GM12878 (cell line): ENCODE measurements around the gene YPEL2. TPM values are rescaled to one million over a fixed set of nuclear protein-coding genes. Genes with fewer than 3 reads are reported as not detected.

ENCODE experiments used
- ATAC-seq: fragments of 200-7000 bp; cut with Tn5 transposase; 3 replicates; pipeline ENCODE4 v1.9.1; 2020; ENCODE audit warnings: mild to moderate bottlenecking, moderate library complexity
- BruUV-seq: library from RNA; stranded (reverse); fragments of 400-500 nt; replicated peaks from 2 replicates; lab custom pipeline; 2021; lab: Mats Ljungman, UMichigan
- CTCF ChIA-PET: fragments of 300-600 bp; sonication (Branson Sonifier 250); formaldehyde crosslinking; extraction: SDS; loops from one replicate; lab custom pipeline; 2021; ENCODE audit warnings: inconsistent platforms; lab: Yijun Ruan, JAX
- POLR2A ChIA-PET: fragments of 350-600 bp; formaldehyde crosslinking; extraction: SDS; loops from one replicate; lab custom pipeline; 2021; ENCODE audit warnings: inconsistent platforms; lab: Charles Lee
- RAD21 ChIA-PET: fragments of 300-600 bp; sonication (Branson Sonifier 250); formaldehyde crosslinking; loops from one replicate; lab custom pipeline; 2023; ENCODE audit warnings: antibody characterized with exemption; ENCODE audit not compliant: unreplicated experiment; lab: Charles Lee
- SMC1A ChIA-PET: fragments of 300-600 bp; sonication (Branson Sonifier 250); formaldehyde crosslinking; loops from one replicate; lab custom pipeline; 2023; ENCODE audit not compliant: unreplicated experiment, uncharacterized antibody; lab: Charles Lee
- DNase-seq: peaks from one replicate; pipeline ENCODE4 v3.0.0-alpha.2; 2011; ENCODE audit warnings: low read depth, low spot score
- FAIRE-seq: peaks from 3 replicates; lab custom pipeline; 2011; peaks lifted over from hg19 to GRCh38; lab: Jason Lieb, UNC
- H2AFZ ChIP-seq: 2 replicates; pipeline ENCODE4 v1.6.0; 2011; ENCODE audit warnings: low read depth, low read length, control low read depth; ENCODE audit not compliant: control insufficient read depth
- H3K27ac ChIP-seq: 2 replicates; pipeline ENCODE4 v1.5.1; 2011; ENCODE audit warnings: control low read depth; ENCODE audit not compliant: control insufficient read depth, insufficient read depth
- H3K27me3 ChIP-seq, 2 experiments: replicated peaks in 1 of 2; 2 replicates each; pipeline versions ENCODE4 v1.6.0 to v1.6.1; 2011; ENCODE audit warnings: low read length in 1 of 2; ENCODE audit not compliant: control insufficient read depth in 2 of 2, insufficient read depth in 2 of 2
- H3K36me3 ChIP-seq, 2 experiments: 2 replicates each; pipeline ENCODE4 v1.5.1; 2011; ENCODE audit warnings: low read length in 1 of 2; ENCODE audit not compliant: control insufficient read depth in 2 of 2, insufficient read depth in 2 of 2
- H3K4me1 ChIP-seq: 2 replicates; pipeline ENCODE4 v1.6.1; 2011; ENCODE audit warnings: mild to moderate bottlenecking, low read length, moderate library complexity, mixed read lengths; ENCODE audit not compliant: control insufficient read depth, insufficient read depth
- H3K4me2 ChIP-seq: 2 replicates; pipeline ENCODE4 v1.6.0; 2011; ENCODE audit warnings: control low read depth; ENCODE audit not compliant: control insufficient read depth, insufficient read depth
- H3K4me3 ChIP-seq: fragments of 200-600 bp; sonication (generic); 2 replicates; pipeline ENCODE4 v1.5.1; 2016
- H3K79me2 ChIP-seq: 2 replicates; pipeline ENCODE4 v1.6.0; 2011; ENCODE audit warnings: low read length; ENCODE audit not compliant: control insufficient read depth, insufficient read depth
- H3K9ac ChIP-seq: 2 replicates; pipeline ENCODE4 v1.8.0; 2011; ENCODE audit warnings: low read length, control low read depth, mixed read lengths; ENCODE audit not compliant: control insufficient read depth, insufficient read depth
- H3K9me3 ChIP-seq: replicated peaks from 3 replicates; pipeline ENCODE4 v1.5.1; 2011; ENCODE audit warnings: mild to moderate bottlenecking, low read length; ENCODE audit not compliant: control insufficient read depth, insufficient read depth
- H4K20me1 ChIP-seq: 2 replicates; pipeline ENCODE4 v1.6.0; 2011; ENCODE audit not compliant: control insufficient read depth, insufficient read depth
- ASH2L ChIP-seq: fragments of 300-600, 200-600 bp; sonication (generic); IDR thresholded peaks from 2 replicates; pipeline ENCODE4 v1.6.1; 2017; ENCODE audit warnings: low read depth, mild to moderate bottlenecking, borderline replicate concordance
- ATF7 ChIP-seq: fragments of 450-650 bp; IDR thresholded peaks from 2 replicates; pipeline ENCODE4 v1.6.1; 2016; ENCODE audit warnings: low read depth, mild to moderate bottlenecking
- CREB1 ChIP-seq: IDR thresholded peaks from 2 replicates; pipeline ENCODE4 v1.6.1; 2012; ENCODE audit warnings: low read depth, mild to moderate bottlenecking, inconsistent platforms
- CREM ChIP-seq: IDR thresholded peaks from 2 replicates; pipeline ENCODE4 v1.6.1; 2014; ENCODE audit warnings: antibody characterized with exemption, low read depth
- ESRRA ChIP-seq: IDR thresholded peaks from 2 replicates; pipeline ENCODE4 v1.6.1; 2012; ENCODE audit warnings: mild to moderate bottlenecking, low read length, improper control_type of control experiment
- HCFC1 ChIP-seq: fragments of 150-350 bp; IDR thresholded peaks from 2 replicates; pipeline ENCODE4 v1.6.1; 2014; ENCODE audit warnings: low read length
- IRF3 ChIP-seq: fragments of 450-650 bp; IDR thresholded peaks from 2 replicates; pipeline ENCODE4 v1.6.1; 2014; ENCODE audit warnings: mild to moderate bottlenecking
- MTA2 ChIP-seq: fragments of 450-650 bp; IDR thresholded peaks from 2 replicates; pipeline ENCODE4 v1.6.1; 2016; ENCODE audit warnings: low read depth, mild to moderate bottlenecking, moderate library complexity
- NBN ChIP-seq: fragments of 450-650 bp; IDR thresholded peaks from 2 replicates; pipeline ENCODE4 v1.6.1; 2016
- NR2C2 ChIP-seq: IDR thresholded peaks from 2 replicates; pipeline ENCODE4 v1.6.1; 2011; ENCODE audit warnings: borderline replicate concordance, low read depth; ENCODE audit not compliant: control insufficient read depth, insufficient read length
- PBX3 ChIP-seq: IDR thresholded peaks from 2 replicates; pipeline ENCODE4 v1.6.1; 2011; ENCODE audit warnings: mild to moderate bottlenecking, low read depth, low read length, moderate library complexity; ENCODE audit not compliant: insufficient replicate concordance
- POU2F2 ChIP-seq: IDR thresholded peaks from 3 replicates; pipeline ENCODE4 v1.6.1; 2011; ENCODE audit warnings: low read depth, mild to moderate bottlenecking, low read length, borderline replicate concordance
- SMAD5 ChIP-seq: IDR thresholded peaks from 2 replicates; pipeline ENCODE4 v1.6.1; 2016; ENCODE audit warnings: antibody characterized with exemption, low read depth
- SUPT20H ChIP-seq: IDR thresholded peaks from 2 replicates; pipeline ENCODE4 v1.6.1; 2011; ENCODE audit warnings: low read depth, mild to moderate bottlenecking, low read length, moderate library complexity, borderline replicate concordance; ENCODE audit not compliant: control insufficient read depth
- TCF7 ChIP-seq: IDR thresholded peaks from 2 replicates; pipeline ENCODE4 v1.6.1; 2014; ENCODE audit warnings: antibody characterized with exemption, borderline replicate concordance
- WRNIP1 ChIP-seq: IDR thresholded peaks from 2 replicates; pipeline ENCODE4 v1.6.1; 2011; ENCODE audit warnings: low read depth, low read length, improper control_type of control experiment, borderline replicate concordance
- WGBS: methylation state at CpG from one replicate; pipeline ENCODE4 v1.1.6; 2016; ENCODE audit warnings: low lambda C conversion rate; ENCODE audit not compliant: insufficient replicate concordance, insufficient coverage; ENCODE audit errors: missing lambda C conversion rate; 5-methylcytosine and 5-hydroxymethylcytosine counted together
- in situ Hi-C: fragments of 300-500 bp; cut with MboI; formaldehyde crosslinking; loops from 9 replicates; pipeline ENCODE4 v1.14.3; 2018; ENCODE audit warnings: mixed read lengths
- intact Hi-C: fragments of 100-400 bp; cut with micrococcal nuclease; formaldehyde crosslinking; loops from one replicate; pipeline ENCODE4 v1.14.2; 2022; ENCODE audit not compliant: unreplicated experiment
- polyA plus RNA-seq, 11 experiments: library from polyadenylated mRNA; depleted of rRNA in 4 of 11; unstranded in 6 of 11; stranded (reverse) in 5 of 11; fragments of >200 nt; fragmentation: Nextera tagmentation in 4 of 11; fragmentation: Illumina TruSeq in 1 of 11; extraction: Ambion mirVana in 4 of 11; extraction: Trizol in 1 of 11; gene quantifications; 1 replicate in 1 of 11; 2 replicates in 10 of 11; pipeline versions ENCODE4 v1.2.1 to v1.2.3, GENCODE V29; 2011 to 2016; ENCODE audit warnings: inconsistent platforms in 2 of 11, missing spikeins in 2 of 11, low read depth in 1 of 11
- total RNA-seq, 4 experiments: library from RNA; depleted of rRNA in 3 of 4; stranded (reverse); fragments of >200 nt in 3 of 4; fragmentation: Illumina TruSeq in 1 of 4; extraction: Trizol in 1 of 4; gene quantifications; 2 replicates each; pipeline versions ENCODE4 v1.2.1 to v1.2.3, GENCODE V29; 2013 to 2021
- TF ChIP-seq, protein P1 (sequence below), 3 experiments: IDR thresholded peaks in 2 of 3; conservative IDR thresholded peaks in 1 of 3; 2 replicates each; pipeline ENCODE4 v1.5.1; 2011; ENCODE audit warnings: low read depth in 3 of 3, low read length in 3 of 3, mild to moderate bottlenecking in 3 of 3, control low read depth in 2 of 3, moderate library complexity in 2 of 3, inconsistent platforms in 1 of 3, mixed read lengths in 1 of 3; ENCODE audit not compliant: control insufficient read depth in 2 of 3, insufficient read depth in 1 of 3; ENCODE audit errors: extremely low read depth in 1 of 3
- TF ChIP-seq, protein P2 (sequence below): fragments of 150-350 bp; IDR thresholded peaks from 2 replicates; pipeline ENCODE4 v1.6.1; 2014; ENCODE audit warnings: mild to moderate bottlenecking, low read depth, low read length

YPEL2 gene
- total and polyA plus RNA-seq, 10 of the 15 experiments (the other 5 are each of a cell fraction or from before 2014, with no cell fraction given), result 0.11 to 8.1 (median 0.48) TPM

DNA sequence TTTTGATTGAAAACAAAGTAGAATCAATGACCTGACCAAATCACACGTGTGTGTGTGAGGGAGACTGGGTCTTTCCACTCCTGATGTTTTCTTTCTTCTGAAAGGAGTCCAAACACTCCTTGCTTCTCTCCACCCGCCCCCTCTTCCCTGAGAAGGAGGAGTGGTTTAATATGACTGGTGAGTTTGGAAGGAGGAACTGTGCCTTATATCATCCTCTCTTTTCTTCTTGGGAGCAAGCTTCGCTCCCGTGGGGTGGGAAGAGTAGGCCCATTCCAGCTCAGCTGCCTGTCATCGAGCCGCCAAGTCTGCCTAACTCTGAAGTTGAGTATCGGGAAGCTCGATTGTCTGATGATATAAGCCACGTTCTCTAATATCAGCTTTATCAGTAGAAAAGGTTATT lies 96.5 kb downstream of the YPEL2 start:
- Histone ChIP-seq H3K9ac (no peak overlapping the region), H3K4me2 (no peak overlapping the region), H3K4me3 (no peak overlapping the region), H3K9me3 (no peaks in the 10 kb centered on the region; the same call in 2 of the 3 replicates), H3K4me1 (peaks cover 14% of the 10 kb centered on the region), H3K36me3 (no peaks in the 10 kb centered on the region), H3K27me3 (no peaks in the 10 kb centered on the region), H3K79me2 (no peaks in the 10 kb centered on the region), H4K20me1 (no peaks in the 10 kb centered on the region), H2AFZ (peak overlapping the region; percentile 4; the same call in 1 of the 2 replicates), H3K27ac (no peak overlapping the region)
- ChIA-PET POLR2A (interaction anchor here (0.9 to 2.1 kb wide), 4 partner anchors 9 to 104 kb away, joined by 3 to 7 read pairs (median 3); no protein-coding TSS in a partner anchor), CTCF (interaction anchor here (1.0 to 11.0 kb wide), 11 partner anchors 13 to 217 kb away, joined by 3 to 125 read pairs (median 7); no protein-coding TSS in a partner anchor), RAD21 (interaction anchor here (1.2 to 5.7 kb wide), 8 partner anchors 12 to 117 kb away, joined by 3 to 51 read pairs (median 7); no protein-coding TSS in a partner anchor), SMC1A (interaction anchor here (1.0 to 11.6 kb wide), 13 partner anchors 9 to 116 kb away, joined by 3 to 104 read pairs (median 6); no protein-coding TSS in a partner anchor)
- ATAC-seq (no peak), FAIRE-seq (no peak), DNase-seq (no peak)
- 30% methylated on average over 9 of the region's 9 CpGs for WGBS
- in situ Hi-C loops (no loop called here), intact Hi-C loops (no loop called here)
- BruUV-seq, result no TSS peak
- TF ChIP-seq CREM, result no peak
- TF ChIP-seq ESRRA, result no peak
- TF ChIP-seq CREB1, result no peak
- TF ChIP-seq, protein P1, sequence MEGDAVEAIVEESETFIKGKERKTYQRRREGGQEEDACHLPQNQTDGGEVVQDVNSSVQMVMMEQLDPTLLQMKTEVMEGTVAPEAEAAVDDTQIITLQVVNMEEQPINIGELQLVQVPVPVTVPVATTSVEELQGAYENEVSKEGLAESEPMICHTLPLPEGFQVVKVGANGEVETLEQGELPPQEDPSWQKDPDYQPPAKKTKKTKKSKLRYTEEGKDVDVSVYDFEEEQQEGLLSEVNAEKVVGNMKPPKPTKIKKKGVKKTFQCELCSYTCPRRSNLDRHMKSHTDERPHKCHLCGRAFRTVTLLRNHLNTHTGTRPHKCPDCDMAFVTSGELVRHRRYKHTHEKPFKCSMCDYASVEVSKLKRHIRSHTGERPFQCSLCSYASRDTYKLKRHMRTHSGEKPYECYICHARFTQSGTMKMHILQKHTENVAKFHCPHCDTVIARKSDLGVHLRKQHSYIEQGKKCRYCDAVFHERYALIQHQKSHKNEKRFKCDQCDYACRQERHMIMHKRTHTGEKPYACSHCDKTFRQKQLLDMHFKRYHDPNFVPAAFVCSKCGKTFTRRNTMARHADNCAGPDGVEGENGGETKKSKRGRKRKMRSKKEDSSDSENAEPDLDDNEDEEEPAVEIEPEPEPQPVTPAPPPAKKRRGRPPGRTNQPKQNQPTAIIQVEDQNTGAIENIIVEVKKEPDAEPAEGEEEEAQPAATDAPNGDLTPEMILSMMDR (IDR thresholded peaks at IDR 0.05 in 2 of 3, conservative IDR thresholded peaks at IDR 0.05 in 1 of 3; ENCODE audit: control insufficient read depth in 2 of 3, extremely low read depth in 1 of 3, insufficient read depth in 1 of 3, low read depth in 3 of 3, low read length in 3 of 3), result no peak
- TF ChIP-seq SMAD5, result no peak
- TF ChIP-seq PBX3, result no peak
- TF ChIP-seq POU2F2, result no peak
- no peak for TF ChIP-seq NR2C2
- TF ChIP-seq IRF3, result no peak
- no peak for TF ChIP-seq WRNIP1
- no peak for TF ChIP-seq ASH2L
- no peak for TF ChIP-seq HCFC1
- TF ChIP-seq, protein P2, sequence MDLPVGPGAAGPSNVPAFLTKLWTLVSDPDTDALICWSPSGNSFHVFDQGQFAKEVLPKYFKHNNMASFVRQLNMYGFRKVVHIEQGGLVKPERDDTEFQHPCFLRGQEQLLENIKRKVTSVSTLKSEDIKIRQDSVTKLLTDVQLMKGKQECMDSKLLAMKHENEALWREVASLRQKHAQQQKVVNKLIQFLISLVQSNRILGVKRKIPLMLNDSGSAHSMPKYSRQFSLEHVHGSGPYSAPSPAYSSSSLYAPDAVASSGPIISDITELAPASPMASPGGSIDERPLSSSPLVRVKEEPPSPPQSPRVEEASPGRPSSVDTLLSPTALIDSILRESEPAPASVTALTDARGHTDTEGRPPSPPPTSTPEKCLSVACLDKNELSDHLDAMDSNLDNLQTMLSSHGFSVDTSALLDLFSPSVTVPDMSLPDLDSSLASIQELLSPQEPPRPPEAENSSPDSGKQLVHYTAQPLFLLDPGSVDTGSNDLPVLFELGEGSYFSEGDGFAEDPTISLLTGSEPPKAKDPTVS, result no peak
- TF ChIP-seq TCF7, result no peak
- TF ChIP-seq MTA2, result no peak
- TF ChIP-seq SUPT20H, result no peak
- no peak for TF ChIP-seq ATF7
- TF ChIP-seq NBN, result no peak
